ENCODE measurements around the gene TMEM115. TPM values are rescaled to one million over a fixed set of nuclear protein-coding genes. Genes with fewer than 3 reads are reported as not detected.
A peak's percentile ranks its signal among the peaks of the same experiment; 100 is the strongest.

Gene TMEM115
- total and polyA plus RNA-seq, 2 of the 13 experiments (the other 11 are each of a cell fraction or from before 2014, with no cell fraction given) = 22.1 to 30.7 TPM

- TF ChIP-seq, protein P1, sequence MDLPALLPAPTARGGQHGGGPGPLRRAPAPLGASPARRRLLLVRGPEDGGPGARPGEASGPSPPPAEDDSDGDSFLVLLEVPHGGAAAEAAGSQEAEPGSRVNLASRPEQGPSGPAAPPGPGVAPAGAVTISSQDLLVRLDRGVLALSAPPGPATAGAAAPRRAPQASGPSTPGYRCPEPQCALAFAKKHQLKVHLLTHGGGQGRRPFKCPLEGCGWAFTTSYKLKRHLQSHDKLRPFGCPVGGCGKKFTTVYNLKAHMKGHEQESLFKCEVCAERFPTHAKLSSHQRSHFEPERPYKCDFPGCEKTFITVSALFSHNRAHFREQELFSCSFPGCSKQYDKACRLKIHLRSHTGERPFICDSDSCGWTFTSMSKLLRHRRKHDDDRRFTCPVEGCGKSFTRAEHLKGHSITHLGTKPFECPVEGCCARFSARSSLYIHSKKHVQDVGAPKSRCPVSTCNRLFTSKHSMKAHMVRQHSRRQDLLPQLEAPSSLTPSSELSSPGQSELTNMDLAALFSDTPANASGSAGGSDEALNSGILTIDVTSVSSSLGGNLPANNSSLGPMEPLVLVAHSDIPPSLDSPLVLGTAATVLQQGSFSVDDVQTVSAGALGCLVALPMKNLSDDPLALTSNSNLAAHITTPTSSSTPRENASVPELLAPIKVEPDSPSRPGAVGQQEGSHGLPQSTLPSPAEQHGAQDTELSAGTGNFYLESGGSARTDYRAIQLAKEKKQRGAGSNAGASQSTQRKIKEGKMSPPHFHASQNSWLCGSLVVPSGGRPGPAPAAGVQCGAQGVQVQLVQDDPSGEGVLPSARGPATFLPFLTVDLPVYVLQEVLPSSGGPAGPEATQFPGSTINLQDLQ (CRISPR knock-in tag; IDR thresholded peaks at IDR 0.05) = no peak
- TF ChIP-seq ATF1 (CRISPR knock-in tag; IDR thresholded peaks at IDR 0.05) (no peak), PITX1 (CRISPR knock-in tag; IDR thresholded peaks at IDR 0.05) (0 out of 2 replicates have a peak, but pooled peaks have one; percentile 31), KLF15 (CRISPR knock-in tag; IDR thresholded peaks at IDR 0.05; ENCODE audit: borderline replicate concordance) (no peak), DNMT3B (CRISPR knock-in tag; conservative IDR thresholded peaks at IDR 0.05) (no peak), JUND (CRISPR knock-in tag; IDR thresholded peaks at IDR 0.05) (no peak), AGO2 (optimal IDR thresholded peaks at IDR 0.05; ENCODE audit: low read depth, low read length) (peak; percentile 58), SP2 (CRISPR knock-in tag; IDR thresholded peaks at IDR 0.05) (no peak), ZNF710 (CRISPR knock-in tag; IDR thresholded peaks at IDR 0.05; ENCODE audit: borderline replicate concordance) (no peak), ZNF264 (CRISPR knock-in tag; IDR thresholded peaks at IDR 0.05) (no peak), MIXL1 (CRISPR knock-in tag; IDR thresholded peaks at IDR 0.05) (no peak), RFX3 (CRISPR knock-in tag; IDR thresholded peaks at IDR 0.05) (peak; percentile 69), ZNF652 (CRISPR knock-in tag; IDR thresholded peaks at IDR 0.05; ENCODE audit: borderline replicate concordance, low read depth) (no peak), ZNF263 (CRISPR knock-in tag; IDR thresholded peaks at IDR 0.05) (0 out of 2 replicates have a peak, but pooled peaks have one; percentile 20), ZBTB7A (CRISPR knock-in tag; IDR thresholded peaks at IDR 0.05) (no peak)
- TF ChIP-seq, protein P2, sequence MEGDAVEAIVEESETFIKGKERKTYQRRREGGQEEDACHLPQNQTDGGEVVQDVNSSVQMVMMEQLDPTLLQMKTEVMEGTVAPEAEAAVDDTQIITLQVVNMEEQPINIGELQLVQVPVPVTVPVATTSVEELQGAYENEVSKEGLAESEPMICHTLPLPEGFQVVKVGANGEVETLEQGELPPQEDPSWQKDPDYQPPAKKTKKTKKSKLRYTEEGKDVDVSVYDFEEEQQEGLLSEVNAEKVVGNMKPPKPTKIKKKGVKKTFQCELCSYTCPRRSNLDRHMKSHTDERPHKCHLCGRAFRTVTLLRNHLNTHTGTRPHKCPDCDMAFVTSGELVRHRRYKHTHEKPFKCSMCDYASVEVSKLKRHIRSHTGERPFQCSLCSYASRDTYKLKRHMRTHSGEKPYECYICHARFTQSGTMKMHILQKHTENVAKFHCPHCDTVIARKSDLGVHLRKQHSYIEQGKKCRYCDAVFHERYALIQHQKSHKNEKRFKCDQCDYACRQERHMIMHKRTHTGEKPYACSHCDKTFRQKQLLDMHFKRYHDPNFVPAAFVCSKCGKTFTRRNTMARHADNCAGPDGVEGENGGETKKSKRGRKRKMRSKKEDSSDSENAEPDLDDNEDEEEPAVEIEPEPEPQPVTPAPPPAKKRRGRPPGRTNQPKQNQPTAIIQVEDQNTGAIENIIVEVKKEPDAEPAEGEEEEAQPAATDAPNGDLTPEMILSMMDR (CRISPR knock-in tag; IDR thresholded peaks at IDR 0.05) = no peak
- TF ChIP-seq, protein P3, sequence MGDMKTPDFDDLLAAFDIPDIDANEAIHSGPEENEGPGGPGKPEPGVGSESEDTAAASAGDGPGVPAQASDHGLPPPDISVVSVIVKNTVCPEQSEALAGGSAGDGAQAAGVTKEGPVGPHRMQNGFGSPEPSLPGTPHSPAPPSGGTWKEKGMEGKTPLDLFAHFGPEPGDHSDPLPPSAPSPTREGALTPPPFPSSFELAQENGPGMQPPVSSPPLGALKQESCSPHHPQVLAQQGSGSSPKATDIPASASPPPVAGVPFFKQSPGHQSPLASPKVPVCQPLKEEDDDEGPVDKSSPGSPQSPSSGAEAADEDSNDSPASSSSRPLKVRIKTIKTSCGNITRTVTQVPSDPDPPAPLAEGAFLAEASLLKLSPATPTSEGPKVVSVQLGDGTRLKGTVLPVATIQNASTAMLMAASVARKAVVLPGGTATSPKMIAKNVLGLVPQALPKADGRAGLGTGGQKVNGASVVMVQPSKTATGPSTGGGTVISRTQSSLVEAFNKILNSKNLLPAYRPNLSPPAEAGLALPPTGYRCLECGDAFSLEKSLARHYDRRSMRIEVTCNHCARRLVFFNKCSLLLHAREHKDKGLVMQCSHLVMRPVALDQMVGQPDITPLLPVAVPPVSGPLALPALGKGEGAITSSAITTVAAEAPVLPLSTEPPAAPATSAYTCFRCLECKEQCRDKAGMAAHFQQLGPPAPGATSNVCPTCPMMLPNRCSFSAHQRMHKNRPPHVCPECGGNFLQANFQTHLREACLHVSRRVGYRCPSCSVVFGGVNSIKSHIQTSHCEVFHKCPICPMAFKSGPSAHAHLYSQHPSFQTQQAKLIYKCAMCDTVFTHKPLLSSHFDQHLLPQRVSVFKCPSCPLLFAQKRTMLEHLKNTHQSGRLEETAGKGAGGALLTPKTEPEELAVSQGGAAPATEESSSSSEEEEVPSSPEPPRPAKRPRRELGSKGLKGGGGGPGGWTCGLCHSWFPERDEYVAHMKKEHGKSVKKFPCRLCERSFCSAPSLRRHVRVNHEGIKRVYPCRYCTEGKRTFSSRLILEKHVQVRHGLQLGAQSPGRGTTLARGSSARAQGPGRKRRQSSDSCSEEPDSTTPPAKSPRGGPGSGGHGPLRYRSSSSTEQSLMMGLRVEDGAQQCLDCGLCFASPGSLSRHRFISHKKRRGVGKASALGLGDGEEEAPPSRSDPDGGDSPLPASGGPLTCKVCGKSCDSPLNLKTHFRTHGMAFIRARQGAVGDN (CRISPR knock-in tag; IDR thresholded peaks at IDR 0.05) = peak; percentile 20; the same call in 1 of the 2 replicates
- TF ChIP-seq, protein P4, sequence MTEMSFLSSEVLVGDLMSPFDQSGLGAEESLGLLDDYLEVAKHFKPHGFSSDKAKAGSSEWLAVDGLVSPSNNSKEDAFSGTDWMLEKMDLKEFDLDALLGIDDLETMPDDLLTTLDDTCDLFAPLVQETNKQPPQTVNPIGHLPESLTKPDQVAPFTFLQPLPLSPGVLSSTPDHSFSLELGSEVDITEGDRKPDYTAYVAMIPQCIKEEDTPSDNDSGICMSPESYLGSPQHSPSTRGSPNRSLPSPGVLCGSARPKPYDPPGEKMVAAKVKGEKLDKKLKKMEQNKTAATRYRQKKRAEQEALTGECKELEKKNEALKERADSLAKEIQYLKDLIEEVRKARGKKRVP (CRISPR knock-in tag; IDR thresholded peaks at IDR 0.05) = no peak
Measured at GRCh38 chr3:50345586-50346234, 13.6 kb downstream of the TMEM115 start, which contains the start of gene ZMYND10 (continued).

Measured in HepG2 (cell line).